Activated CD4-positive, alpha-beta T cell treated with anti-CD3 and anti-CD28 coated beads, Interleukin-2, amount 10 ng/mL, durations not matched to agents 7 days and 5 days (primary cell): ENCODE data around the gene TSG101. TPM values are rescaled to one million over a fixed set of nuclear protein-coding genes. Genes with fewer than 3 reads are reported as not detected.

Experiments used
- CTCF ChIA-PET: fragments of 350-600 bp; sonication (Branson Sonifier 250); formaldehyde crosslinking; loops from one replicate; lab custom pipeline; 2021; ENCODE audit warnings: antibody characterized with exemption; lab: Charles Lee
- POLR2A ChIA-PET: fragments of 350-600 bp; sonication (Branson Sonifier 250); formaldehyde crosslinking; loops from one replicate; lab custom pipeline; 2021; ENCODE audit warnings: antibody characterized with exemption; lab: Charles Lee
- DNase-seq: peaks from one replicate; pipeline ENCODE4 v3.0.0-alpha.2; 2020
- H3K27ac Mint-ChIP-seq: one replicate; pipeline ENCODE4 v1.8.0; 2021; ENCODE audit warnings: mild to moderate bottlenecking, moderate library complexity, mixed read lengths
- H3K27me3 Mint-ChIP-seq: one replicate; pipeline ENCODE4 v1.8.0; 2021; ENCODE audit warnings: mixed read lengths
- H3K36me3 Mint-ChIP-seq: one replicate; pipeline ENCODE4 v1.8.0; 2021; ENCODE audit warnings: low read depth, mixed read lengths
- H3K4me1 Mint-ChIP-seq: one replicate; pipeline ENCODE4 v1.8.0; 2021; ENCODE audit warnings: mixed read lengths
- H3K4me3 Mint-ChIP-seq: one replicate; pipeline ENCODE4 v1.8.0; 2021; ENCODE audit warnings: mild to moderate bottlenecking, moderate library complexity, mixed read lengths
- H3K9me3 Mint-ChIP-seq: one replicate; pipeline ENCODE4 v1.8.0; 2021; ENCODE audit warnings: mixed read lengths
- total RNA-seq, 2 experiments: library from RNA; stranded (reverse); gene quantifications; one replicate each; pipeline ENCODE4 v1.2.3, GENCODE V29; 2021

TSG101 gene
- total RNA-seq, 2 experiments from 2014 or later = 33.1 to 53.9 TPM

- CTCF ChIA-PET = no interaction called here
These were observed 770 bp upstream of the TSG101 start for GRCh38 chr11:18527512-18527911.

DNA sequence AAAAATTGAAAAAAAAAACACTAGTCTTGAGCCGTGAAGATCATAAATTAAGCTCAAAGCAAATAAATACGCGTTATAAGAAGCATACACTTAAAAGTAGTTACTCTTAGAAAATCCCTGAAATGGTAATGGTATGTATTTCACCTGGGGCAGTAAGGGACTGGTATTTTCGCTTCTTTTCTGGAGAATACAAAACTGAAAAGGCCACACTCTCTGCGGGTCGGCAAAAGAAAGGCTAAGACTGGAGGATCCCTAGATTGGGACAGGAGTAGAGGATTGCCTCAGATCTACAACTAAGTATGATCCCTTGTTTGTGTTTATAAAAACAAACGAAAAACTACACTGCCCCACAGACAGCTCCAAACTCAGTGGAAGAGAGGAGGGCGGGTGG lies 617 bp downstream of the TSG101 start:
- no peak for DNase-seq
- Mint-ChIP-seq H3K4me1 (peaks cover 42% of the 10 kb centered on the region), H3K27ac (peak overlapping the region; percentile 99), H3K27me3 (no peaks in the 10 kb centered on the region), H3K9me3 (no peaks in the 10 kb centered on the region), H3K4me3 (peak overlapping the region; percentile 97), H3K36me3 (peaks cover 26% of the 10 kb centered on the region)
- CTCF ChIA-PET = interaction anchor here (0.9 to 1.7 kb wide), 6 partner anchors 10 to 238 kb away, joined by 3 to 13 read pairs (median 6); no protein-coding TSS in a partner anchor
- POLR2A ChIA-PET = interaction anchor here (0.6 to 0.7 kb wide), 2 partner anchors 142 to 252 kb away, joined by 3 to 4 read pairs; no protein-coding TSS in a partner anchor

More at GRCh38 chr11:18527512-18527911, 770 bp upstream of the TSG101 start:
- Mint-ChIP-seq H3K4me3 (peak overlapping the region; percentile 97), H3K27me3 (no peaks in the 10 kb centered on the region), H3K36me3 (peaks cover 19% of the 10 kb centered on the region), H3K27ac (peak overlapping the region; percentile 99), H3K9me3 (no peaks in the 10 kb centered on the region), H3K4me1 (peaks cover 37% of the 10 kb centered on the region)
- POLR2A ChIA-PET = interaction anchor here (0.7 kb wide), 2 partner anchors 107 to 206 kb away, joined by 3 to 6 read pairs; partner anchors contain the start of gene SPTY2D1
- DNase-seq = no peak

GRCh38 chr11:18524248-18524647 lies 2.5 kb downstream of the TSG101 start:
- H3K4me1 Mint-ChIP-seq = peaks cover 40% of the 10 kb centered on the region
- no peaks in the 10 kb centered on the region for H3K27me3 Mint-ChIP-seq
- CTCF ChIA-PET = no interaction called here
- H3K27ac Mint-ChIP-seq = no peak overlapping the region
- POLR2A ChIA-PET = no interaction called here
- H3K4me3 Mint-ChIP-seq = no peak overlapping the region
- DNase-seq = no peak
- peaks cover 26% of the 10 kb centered on the region for H3K36me3 Mint-ChIP-seq
- no peaks in the 10 kb centered on the region for H3K9me3 Mint-ChIP-seq

GRCh38 chr11:18523084-18523483 lies 3.7 kb downstream of the TSG101 start:
- Mint-ChIP-seq H3K27ac (no peak overlapping the region), H3K4me1 (peaks cover 33% of the 10 kb centered on the region), H3K4me3 (no peak overlapping the region), H3K27me3 (no peaks in the 10 kb centered on the region), H3K9me3 (no peaks in the 10 kb centered on the region), H3K36me3 (peaks cover 22% of the 10 kb centered on the region)
- no peak for DNase-seq
- ChIA-PET CTCF (interaction anchor here (0.8 to 1.0 kb wide), 3 partner anchors 10 to 408 kb away, joined by 3 to 4 read pairs (median 3); no protein-coding TSS in a partner anchor), POLR2A (no interaction called here)

GRCh38 chr11:18522388-18522787 lies 4.4 kb downstream of the TSG101 start:
- Mint-ChIP-seq H3K9me3 (no peaks in the 10 kb centered on the region), H3K36me3 (peaks cover 22% of the 10 kb centered on the region), H3K4me1 (peaks cover 28% of the 10 kb centered on the region), H3K27ac (no peak overlapping the region), H3K27me3 (no peaks in the 10 kb centered on the region), H3K4me3 (no peak overlapping the region)
- ChIA-PET POLR2A (no interaction called here), CTCF (interaction anchor here (0.8 to 1.0 kb wide), 2 partner anchors 14 to 407 kb away, joined by 3 to 4 read pairs; no protein-coding TSS in a partner anchor)
- no peak for DNase-seq

- Mint-ChIP-seq H3K4me3 (no peak overlapping the region), H3K36me3 (peaks cover 22% of the 10 kb centered on the region), H3K27ac (no peak overlapping the region), H3K9me3 (no peaks in the 10 kb centered on the region), H3K27me3 (no peaks in the 10 kb centered on the region), H3K4me1 (peaks cover 24% of the 10 kb centered on the region)
- CTCF ChIA-PET = interaction anchor here (0.6 kb wide), 1 partner anchor 36 kb away, joined by 4 read pairs; no protein-coding TSS in a partner anchor
- POLR2A ChIA-PET = no interaction called here
- DNase-seq = no peak
These were observed 5.6 kb downstream of the TSG101 start for GRCh38 chr11:18521122-18521521.

GRCh38 chr11:18502352-18502751 lies 24.4 kb downstream of the TSG101 start:
- CTCF ChIA-PET = no interaction called here
- Mint-ChIP-seq H3K4me1 (peaks cover 2% of the 10 kb centered on the region), H3K36me3 (peaks cover 58% of the 10 kb centered on the region), H3K4me3 (no peak overlapping the region), H3K27me3 (no peaks in the 10 kb centered on the region), H3K9me3 (no peaks in the 10 kb centered on the region), H3K27ac (no peak overlapping the region)
- no peak for DNase-seq
- POLR2A ChIA-PET = no interaction called here

- no peaks in the 10 kb centered on the region for H3K27me3 Mint-ChIP-seq
- no peak overlapping the region for H3K4me3 Mint-ChIP-seq
- H3K36me3 Mint-ChIP-seq = peaks cover 52% of the 10 kb centered on the region
- no peak overlapping the region for H3K27ac Mint-ChIP-seq
- no peak for DNase-seq
- peaks cover 2% of the 10 kb centered on the region for H3K4me1 Mint-ChIP-seq
- ChIA-PET POLR2A (no interaction called here), CTCF (no interaction called here)
- H3K9me3 Mint-ChIP-seq = no peaks in the 10 kb centered on the region
These were observed 25.1 kb downstream of the TSG101 start for GRCh38 chr11:18501629-18502028.

DNA sequence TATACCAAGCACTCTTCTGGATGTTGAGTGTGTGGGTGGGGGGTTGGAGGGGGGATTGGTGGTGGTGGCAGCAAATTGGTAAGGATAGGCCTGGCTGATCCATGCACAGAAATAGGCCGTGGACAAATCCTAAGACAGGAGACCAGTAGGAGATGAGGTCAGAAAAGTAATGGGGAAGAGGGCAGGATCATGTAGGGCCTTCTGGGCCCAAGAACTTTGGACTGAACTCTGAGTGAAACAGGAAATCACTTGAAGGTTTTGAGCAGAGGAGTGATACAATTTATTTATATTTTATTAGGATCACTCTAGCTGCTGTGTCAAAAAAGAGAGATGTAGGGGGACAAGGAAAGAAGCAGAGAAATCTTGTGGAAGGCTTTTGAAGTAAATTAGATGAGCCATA lies 28.7 kb downstream of the TSG101 start:
- no peak for DNase-seq
- ChIA-PET CTCF (no interaction called here), POLR2A (no interaction called here)
- Mint-ChIP-seq H3K4me1 (peaks cover 2% of the 10 kb centered on the region), H3K36me3 (peaks cover 55% of the 10 kb centered on the region), H3K4me3 (no peak overlapping the region), H3K27ac (no peak overlapping the region), H3K9me3 (no peaks in the 10 kb centered on the region), H3K27me3 (no peaks in the 10 kb centered on the region)

GRCh38 chr11:18495703-18496102 lies 31.0 kb downstream of the TSG101 start:
- Mint-ChIP-seq H3K36me3 (peaks cover 34% of the 10 kb centered on the region), H3K4me3 (no peak overlapping the region), H3K27ac (no peak overlapping the region), H3K9me3 (no peaks in the 10 kb centered on the region), H3K27me3 (no peaks in the 10 kb centered on the region), H3K4me1 (no peaks in the 10 kb centered on the region)
- no peak for DNase-seq
- ChIA-PET POLR2A (no interaction called here), CTCF (no interaction called here)

DNA sequence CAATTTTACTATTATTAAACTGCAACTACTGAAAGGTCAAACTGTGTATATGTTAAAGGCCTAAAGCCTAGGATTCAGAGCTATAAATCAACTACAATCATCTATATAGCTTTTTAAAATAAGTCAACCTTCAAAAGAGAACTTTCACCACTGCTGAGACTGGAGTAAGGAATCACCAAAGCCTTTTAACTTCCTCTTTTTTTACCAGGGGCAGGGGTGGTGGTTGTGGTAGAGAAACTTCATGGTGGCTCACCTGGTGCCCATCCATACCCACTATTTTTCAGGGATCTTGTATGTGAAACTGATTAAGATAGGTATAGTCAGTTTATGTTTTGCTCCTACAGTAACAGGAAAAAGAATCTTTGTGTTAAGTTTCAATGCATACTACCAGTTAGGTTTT lies 31.5 kb downstream of the TSG101 start:
- Mint-ChIP-seq H3K27me3 (no peaks in the 10 kb centered on the region), H3K4me1 (no peaks in the 10 kb centered on the region), H3K27ac (no peak overlapping the region), H3K36me3 (peaks cover 34% of the 10 kb centered on the region), H3K9me3 (no peaks in the 10 kb centered on the region), H3K4me3 (no peak overlapping the region)
- ChIA-PET CTCF (no interaction called here), POLR2A (no interaction called here)
- no peak for DNase-seq

DNA sequence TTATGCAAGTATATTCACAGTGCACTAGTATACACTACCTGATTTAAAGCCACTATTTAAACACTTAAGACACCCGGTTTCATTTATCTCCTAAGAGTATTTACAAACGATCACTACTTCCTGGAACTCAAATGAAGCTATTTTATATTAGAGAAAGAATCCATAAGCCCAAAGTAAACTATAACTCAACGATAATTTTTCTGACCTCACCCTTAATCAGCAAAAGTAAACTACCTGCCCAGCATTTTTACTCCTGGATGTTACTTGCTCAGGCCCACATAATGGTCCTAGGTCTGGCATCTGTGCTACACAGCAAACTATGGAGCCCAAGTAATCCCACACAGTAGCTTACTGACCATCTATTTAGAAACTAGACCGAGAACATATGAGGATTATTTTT lies 33.4 kb downstream of the TSG101 start:
- ChIA-PET POLR2A (no interaction called here), CTCF (no interaction called here)
- H3K36me3 Mint-ChIP-seq = peaks cover 28% of the 10 kb centered on the region

DNA sequence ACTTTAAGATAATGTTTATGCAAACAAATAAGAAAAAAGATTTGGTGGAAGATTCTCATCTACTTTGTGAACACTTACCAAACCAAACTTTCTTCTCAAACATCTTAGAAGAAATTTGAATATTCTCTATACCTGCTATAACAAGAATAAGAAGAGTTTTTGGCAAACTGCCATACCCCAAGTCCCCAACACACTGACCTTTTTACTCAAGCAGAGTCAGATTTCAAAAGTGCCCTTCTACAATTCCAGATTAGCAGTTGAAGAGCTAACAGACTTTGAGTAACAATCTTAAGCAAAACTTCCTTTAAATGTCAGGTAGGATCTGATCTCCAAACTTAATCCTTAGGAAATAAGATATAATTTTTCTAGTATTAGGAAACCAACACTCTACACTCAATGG lies 33.9 kb downstream of the TSG101 start:
- Mint-ChIP-seq H3K27me3 (no peaks in the 10 kb centered on the region), H3K27ac (no peak overlapping the region), H3K9me3 (no peaks in the 10 kb centered on the region), H3K36me3 (peaks cover 28% of the 10 kb centered on the region), H3K4me3 (no peak overlapping the region), H3K4me1 (no peaks in the 10 kb centered on the region)
- no peak for DNase-seq
- ChIA-PET POLR2A (no interaction called here), CTCF (no interaction called here)

More for the DNA sequence above, 33.4 kb downstream of the TSG101 start:
- DNase-seq = no peak
- Mint-ChIP-seq H3K9me3 (no peaks in the 10 kb centered on the region), H3K4me1 (no peaks in the 10 kb centered on the region), H3K4me3 (no peak overlapping the region), H3K27me3 (no peaks in the 10 kb centered on the region), H3K27ac (no peak overlapping the region)

- DNase-seq = no peak
- no peak overlapping the region for H3K27ac Mint-ChIP-seq
- POLR2A ChIA-PET = no interaction called here
- no peak overlapping the region for H3K4me3 Mint-ChIP-seq
- peaks cover 30% of the 10 kb centered on the region for H3K36me3 Mint-ChIP-seq
- CTCF ChIA-PET = no interaction called here
- no peaks in the 10 kb centered on the region for H3K9me3 Mint-ChIP-seq
- no peaks in the 10 kb centered on the region for H3K27me3 Mint-ChIP-seq
- no peaks in the 10 kb centered on the region for H3K4me1 Mint-ChIP-seq
These were observed 34.8 kb downstream of the TSG101 start for GRCh38 chr11:18491924-18492323.
